ENCODE data around the gene SH3BP4. TPM values are rescaled to one million over a fixed set of nuclear protein-coding genes. Genes with fewer than 3 reads are reported as not detected.

Gene SH3BP4
- total and polyA plus RNA-seq, 4 donors, result 4.1 to 18.4 (median 12.2) TPM

DNA sequence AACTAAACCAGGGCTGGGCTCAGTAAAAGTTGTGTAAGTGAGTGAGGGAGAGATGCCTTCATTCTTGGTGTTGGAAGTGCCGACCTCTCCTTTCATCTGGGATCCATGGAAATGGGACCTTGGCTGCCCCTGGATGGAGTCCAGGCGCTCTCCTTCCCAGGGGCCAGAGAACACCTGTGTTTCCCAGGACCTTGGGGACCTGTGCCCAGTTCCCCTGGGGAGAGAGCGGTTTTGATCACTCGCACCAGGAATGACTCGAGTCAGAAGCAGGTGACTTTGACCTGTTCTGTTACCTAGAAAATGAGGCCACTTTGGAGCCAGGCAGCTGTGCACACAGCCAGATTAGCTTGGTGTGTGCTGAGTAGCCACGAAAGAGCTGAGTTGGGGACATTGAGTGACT lies 97.3 kb downstream of the SH3BP4 start (continued):
- no peak for TF ChIP-seq FOXA1 (IDR thresholded peaks at IDR 0.05)
- peak; percentile 62 for TF ChIP-seq YY1 (IDR thresholded peaks at IDR 0.05)
- peak in 1 of 2 donors; percentile 56 for TF ChIP-seq EGR1 (IDR thresholded peaks at IDR 0.05; ENCODE audit: low read depth in 2 of 2)
- TF ChIP-seq, protein P1, sequence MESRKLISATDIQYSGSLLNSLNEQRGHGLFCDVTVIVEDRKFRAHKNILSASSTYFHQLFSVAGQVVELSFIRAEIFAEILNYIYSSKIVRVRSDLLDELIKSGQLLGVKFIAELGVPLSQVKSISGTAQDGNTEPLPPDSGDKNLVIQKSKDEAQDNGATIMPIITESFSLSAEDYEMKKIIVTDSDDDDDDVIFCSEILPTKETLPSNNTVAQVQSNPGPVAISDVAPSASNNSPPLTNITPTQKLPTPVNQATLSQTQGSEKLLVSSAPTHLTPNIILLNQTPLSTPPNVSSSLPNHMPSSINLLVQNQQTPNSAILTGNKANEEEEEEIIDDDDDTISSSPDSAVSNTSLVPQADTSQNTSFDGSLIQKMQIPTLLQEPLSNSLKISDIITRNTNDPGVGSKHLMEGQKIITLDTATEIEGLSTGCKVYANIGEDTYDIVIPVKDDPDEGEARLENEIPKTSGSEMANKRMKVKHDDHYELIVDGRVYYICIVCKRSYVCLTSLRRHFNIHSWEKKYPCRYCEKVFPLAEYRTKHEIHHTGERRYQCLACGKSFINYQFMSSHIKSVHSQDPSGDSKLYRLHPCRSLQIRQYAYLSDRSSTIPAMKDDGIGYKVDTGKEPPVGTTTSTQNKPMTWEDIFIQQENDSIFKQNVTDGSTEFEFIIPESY (IDR thresholded peaks at IDR 0.05), result no peak
- TF ChIP-seq, protein P2, sequence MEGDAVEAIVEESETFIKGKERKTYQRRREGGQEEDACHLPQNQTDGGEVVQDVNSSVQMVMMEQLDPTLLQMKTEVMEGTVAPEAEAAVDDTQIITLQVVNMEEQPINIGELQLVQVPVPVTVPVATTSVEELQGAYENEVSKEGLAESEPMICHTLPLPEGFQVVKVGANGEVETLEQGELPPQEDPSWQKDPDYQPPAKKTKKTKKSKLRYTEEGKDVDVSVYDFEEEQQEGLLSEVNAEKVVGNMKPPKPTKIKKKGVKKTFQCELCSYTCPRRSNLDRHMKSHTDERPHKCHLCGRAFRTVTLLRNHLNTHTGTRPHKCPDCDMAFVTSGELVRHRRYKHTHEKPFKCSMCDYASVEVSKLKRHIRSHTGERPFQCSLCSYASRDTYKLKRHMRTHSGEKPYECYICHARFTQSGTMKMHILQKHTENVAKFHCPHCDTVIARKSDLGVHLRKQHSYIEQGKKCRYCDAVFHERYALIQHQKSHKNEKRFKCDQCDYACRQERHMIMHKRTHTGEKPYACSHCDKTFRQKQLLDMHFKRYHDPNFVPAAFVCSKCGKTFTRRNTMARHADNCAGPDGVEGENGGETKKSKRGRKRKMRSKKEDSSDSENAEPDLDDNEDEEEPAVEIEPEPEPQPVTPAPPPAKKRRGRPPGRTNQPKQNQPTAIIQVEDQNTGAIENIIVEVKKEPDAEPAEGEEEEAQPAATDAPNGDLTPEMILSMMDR (IDR thresholded peaks at IDR 0.05; ENCODE audit: low read depth, low read length, missing input control), result no peak

DNA sequence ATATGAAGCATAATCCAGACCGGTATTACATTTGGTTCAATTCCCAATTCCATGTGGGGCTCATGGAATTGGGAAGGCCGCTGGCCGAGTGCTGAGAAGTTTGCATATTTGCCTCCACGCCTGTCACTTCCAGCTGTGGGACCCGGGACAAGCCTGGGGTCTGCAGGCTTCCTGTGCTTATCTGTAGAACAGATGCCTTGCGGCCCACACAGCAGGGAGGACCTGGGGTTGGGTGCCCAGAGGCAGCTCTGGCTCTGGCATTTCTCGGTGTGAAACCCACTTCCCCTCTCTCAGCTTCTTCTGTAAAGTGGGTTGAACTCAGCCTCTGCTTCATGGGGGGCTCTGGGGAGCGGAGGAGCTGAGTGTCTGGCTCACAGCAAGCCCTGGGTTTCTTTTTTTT lies 97.9 kb downstream of the SH3BP4 start:
- Histone ChIP-seq H3K27me3 (ENCODE audit: control insufficient read depth in 4 of 4, insufficient read depth in 4 of 4, low read length in 3 of 4) (no peaks in the 10 kb centered on the region), H3K4me1 (ENCODE audit: control insufficient read depth in 4 of 4, insufficient read depth in 4 of 4, low read length in 3 of 4) (peaks cover 19 to 60% (median 34%) of the 10 kb centered on the region in 4 donors), H3K27ac (ENCODE audit: low read depth in 1 of 2, low read length in 2 of 2) (peak overlapping the region; percentile 88 to 89), H3K9ac (ENCODE audit: low read depth in 1 of 2, low read length in 2 of 2) (peak overlapping the region in 1 of 2 donors; percentile 63), H3K9me3 (ENCODE audit: control insufficient read depth in 4 of 4, low read length in 3 of 4) (no peaks in the 10 kb centered on the region), H3K4me3 (ENCODE audit: low read depth in 1 of 3, low read length in 3 of 3) (no peak overlapping the region), H3K36me3 (ENCODE audit: control insufficient read depth in 4 of 4, insufficient read depth in 3 of 4, low read depth in 1 of 4, low read length in 3 of 4) (peaks cover 0 to 14% (median 8%) of the 10 kb centered on the region in 4 donors)
- no peak for TF ChIP-seq JUND (IDR thresholded peaks at IDR 0.05)
- no peak for TF ChIP-seq TAF1 (conservative IDR thresholded peaks at IDR 0.05)
- TF ChIP-seq GABPA (IDR thresholded peaks at IDR 0.05 in 1 of 2, conservative IDR thresholded peaks at IDR 0.05 in 1 of 2), result no peak
- TF ChIP-seq, protein P1 (IDR thresholded peaks at IDR 0.05), result no peak
- TF ChIP-seq, protein P2 (IDR thresholded peaks at IDR 0.05; ENCODE audit: low read depth, low read length, missing input control), result no peak
- TF ChIP-seq, protein P3, sequence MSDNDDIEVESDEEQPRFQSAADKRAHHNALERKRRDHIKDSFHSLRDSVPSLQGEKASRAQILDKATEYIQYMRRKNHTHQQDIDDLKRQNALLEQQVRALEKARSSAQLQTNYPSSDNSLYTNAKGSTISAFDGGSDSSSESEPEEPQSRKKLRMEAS (IDR thresholded peaks at IDR 0.05), result no peak
- no peak for TF ChIP-seq RAD21 (IDR thresholded peaks at IDR 0.05)
- TF ChIP-seq, protein P4, sequence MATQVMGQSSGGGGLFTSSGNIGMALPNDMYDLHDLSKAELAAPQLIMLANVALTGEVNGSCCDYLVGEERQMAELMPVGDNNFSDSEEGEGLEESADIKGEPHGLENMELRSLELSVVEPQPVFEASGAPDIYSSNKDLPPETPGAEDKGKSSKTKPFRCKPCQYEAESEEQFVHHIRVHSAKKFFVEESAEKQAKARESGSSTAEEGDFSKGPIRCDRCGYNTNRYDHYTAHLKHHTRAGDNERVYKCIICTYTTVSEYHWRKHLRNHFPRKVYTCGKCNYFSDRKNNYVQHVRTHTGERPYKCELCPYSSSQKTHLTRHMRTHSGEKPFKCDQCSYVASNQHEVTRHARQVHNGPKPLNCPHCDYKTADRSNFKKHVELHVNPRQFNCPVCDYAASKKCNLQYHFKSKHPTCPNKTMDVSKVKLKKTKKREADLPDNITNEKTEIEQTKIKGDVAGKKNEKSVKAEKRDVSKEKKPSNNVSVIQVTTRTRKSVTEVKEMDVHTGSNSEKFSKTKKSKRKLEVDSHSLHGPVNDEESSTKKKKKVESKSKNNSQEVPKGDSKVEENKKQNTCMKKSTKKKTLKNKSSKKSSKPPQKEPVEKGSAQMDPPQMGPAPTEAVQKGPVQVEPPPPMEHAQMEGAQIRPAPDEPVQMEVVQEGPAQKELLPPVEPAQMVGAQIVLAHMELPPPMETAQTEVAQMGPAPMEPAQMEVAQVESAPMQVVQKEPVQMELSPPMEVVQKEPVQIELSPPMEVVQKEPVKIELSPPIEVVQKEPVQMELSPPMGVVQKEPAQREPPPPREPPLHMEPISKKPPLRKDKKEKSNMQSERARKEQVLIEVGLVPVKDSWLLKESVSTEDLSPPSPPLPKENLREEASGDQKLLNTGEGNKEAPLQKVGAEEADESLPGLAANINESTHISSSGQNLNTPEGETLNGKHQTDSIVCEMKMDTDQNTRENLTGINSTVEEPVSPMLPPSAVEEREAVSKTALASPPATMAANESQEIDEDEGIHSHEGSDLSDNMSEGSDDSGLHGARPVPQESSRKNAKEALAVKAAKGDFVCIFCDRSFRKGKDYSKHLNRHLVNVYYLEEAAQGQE (IDR thresholded peaks at IDR 0.05), result no peak
- no peak for TF ChIP-seq YY1 (IDR thresholded peaks at IDR 0.05)
- no peak for TF ChIP-seq NR2F2 (IDR thresholded peaks at IDR 0.05)
- no peak for TF ChIP-seq FOXA2 (IDR thresholded peaks at IDR 0.05)
- no peak for TF ChIP-seq RXRA (IDR thresholded peaks at IDR 0.05)
- TF ChIP-seq FOXA1 (IDR thresholded peaks at IDR 0.05), result no peak
- TF ChIP-seq, protein P5, sequence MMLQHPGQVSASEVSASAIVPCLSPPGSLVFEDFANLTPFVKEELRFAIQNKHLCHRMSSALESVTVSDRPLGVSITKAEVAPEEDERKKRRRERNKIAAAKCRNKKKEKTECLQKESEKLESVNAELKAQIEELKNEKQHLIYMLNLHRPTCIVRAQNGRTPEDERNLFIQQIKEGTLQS (IDR thresholded peaks at IDR 0.05), result no peak
- TF ChIP-seq SP1 (IDR thresholded peaks at IDR 0.05), result no peak
- no peak for TF ChIP-seq HNF4A (conservative IDR thresholded peaks at IDR 0.05)
- no peak for DNase-seq (ENCODE audit: low spot score)
- WGBS, result 79% methylated on average over 8 of the region's 8 CpGs
